GM18861 (cell line): ENCODE measurements around the gene CACNA1A.
"Not testable (repeated sequence)": the region's sequence is repeated elsewhere in the genome, so short reads cannot be mapped to it uniquely, and the experiment has no call there.

Experiments
- ATAC-seq: cut with Tn5 transposase; IDR thresholded peaks from one replicate; pipeline ENCODE4 v1.9.1; 2021; ENCODE audit not compliant: unreplicated experiment

The CACNA1A gene

GRCh38 chr19:13282486-13283065, 223.7 kb downstream of the CACNA1A start:
- ATAC-seq, result no peak

GRCh38 chr19:13281567-13282291, 224.6 kb downstream of the CACNA1A start:
- ATAC-seq, result no peak

GRCh38 chr19:13277104-13277809, 229.0 kb downstream of the CACNA1A start:
- peak; percentile 59 for ATAC-seq

- no peak for ATAC-seq
These were observed 231.1 kb downstream of the CACNA1A start for GRCh38 chr19:13275016-13275722.

GRCh38 chr19:13270514-13271105, 235.7 kb downstream of the CACNA1A start:
- ATAC-seq, result no peak

GRCh38 chr19:13269348-13269747, 236.9 kb downstream of the CACNA1A start:
- ATAC-seq, result no peak

GRCh38 chr19:13267889-13268288, 238.4 kb downstream of the CACNA1A start:
- ATAC-seq, result no peak

GRCh38 chr19:13267131-13267530, 239.1 kb downstream of the CACNA1A start:
- no peak for ATAC-seq

- ATAC-seq, result no peak
These were observed 243.8 kb downstream of the CACNA1A start for GRCh38 chr19:13262450-13262849.

- ATAC-seq, result peak; percentile 80
These were observed 245.2 kb downstream of the CACNA1A start for GRCh38 chr19:13260883-13261653.

- ATAC-seq, result no peak
These were observed 249.4 kb downstream of the CACNA1A start for GRCh38 chr19:13256918-13257317.

GRCh38 chr19:13256398-13256797, 249.9 kb downstream of the CACNA1A start:
- not testable (repeated sequence) for ATAC-seq

GRCh38 chr19:13255719-13256059, 250.6 kb downstream of the CACNA1A start:
- no peak for ATAC-seq

GRCh38 chr19:13255041-13255718, 251.1 kb downstream of the CACNA1A start:
- ATAC-seq, result no peak

- ATAC-seq, result no peak
These were observed 253.5 kb downstream of the CACNA1A start for GRCh38 chr19:13252569-13253335.

- no peak for ATAC-seq
These were observed 261.4 kb downstream of the CACNA1A start for GRCh38 chr19:13244920-13245319.

- ATAC-seq, result no peak
These were observed 264.8 kb downstream of the CACNA1A start for GRCh38 chr19:13241231-13242104.
